ENCODE results near the gene GLG1. TPM values are rescaled to one million over a fixed set of nuclear protein-coding genes. Genes with fewer than 3 reads are reported as not detected.
"Not testable (repeated sequence)": the region's sequence is repeated elsewhere in the genome, so short reads cannot be mapped to it uniquely, and the experiment has no call there.

GLG1 gene
- total RNA-seq, 6 donors from 2014 or later, result 88.3 to 149 (median 110) TPM

DNA sequence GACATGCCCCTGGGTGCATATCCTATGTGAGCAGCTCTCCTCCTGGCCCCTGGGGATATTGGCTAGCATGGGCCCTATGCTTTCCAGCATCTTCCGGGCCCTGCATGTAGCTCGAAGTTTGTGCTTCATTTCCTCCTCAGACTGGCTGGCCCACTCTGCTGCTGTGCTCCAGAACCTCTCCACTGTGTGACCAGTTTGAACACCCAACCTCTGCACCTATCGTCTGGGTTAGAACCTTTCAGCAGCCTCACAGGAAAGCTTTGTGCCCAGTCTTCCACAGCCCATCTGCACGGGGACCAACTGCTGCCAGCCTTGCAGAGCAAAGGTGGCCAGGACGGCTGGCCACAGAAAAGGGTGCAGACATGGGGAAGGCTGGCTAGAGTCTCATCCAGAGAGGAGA lies 175.4 kb downstream of the GLG1 start:
- no peak for ATAC-seq (ENCODE audit: low FRiP score in 2 of 2)
- H3K9me3 ChIP-seq, result no peaks in the 10 kb centered on the region
- no peaks in the 10 kb centered on the region for H3K27me3 ChIP-seq
- no peaks in the 10 kb centered on the region for H3K36me3 ChIP-seq
- 62 to 80% methylated on average over 2 to 5 of the region's 5 CpGs for WGBS, 2 donors
- H3K27ac ChIP-seq, result no peak overlapping the region
- DNase-seq, result no peak
- no peak overlapping the region for H3K4me3 ChIP-seq
- TF ChIP-seq, protein P1, sequence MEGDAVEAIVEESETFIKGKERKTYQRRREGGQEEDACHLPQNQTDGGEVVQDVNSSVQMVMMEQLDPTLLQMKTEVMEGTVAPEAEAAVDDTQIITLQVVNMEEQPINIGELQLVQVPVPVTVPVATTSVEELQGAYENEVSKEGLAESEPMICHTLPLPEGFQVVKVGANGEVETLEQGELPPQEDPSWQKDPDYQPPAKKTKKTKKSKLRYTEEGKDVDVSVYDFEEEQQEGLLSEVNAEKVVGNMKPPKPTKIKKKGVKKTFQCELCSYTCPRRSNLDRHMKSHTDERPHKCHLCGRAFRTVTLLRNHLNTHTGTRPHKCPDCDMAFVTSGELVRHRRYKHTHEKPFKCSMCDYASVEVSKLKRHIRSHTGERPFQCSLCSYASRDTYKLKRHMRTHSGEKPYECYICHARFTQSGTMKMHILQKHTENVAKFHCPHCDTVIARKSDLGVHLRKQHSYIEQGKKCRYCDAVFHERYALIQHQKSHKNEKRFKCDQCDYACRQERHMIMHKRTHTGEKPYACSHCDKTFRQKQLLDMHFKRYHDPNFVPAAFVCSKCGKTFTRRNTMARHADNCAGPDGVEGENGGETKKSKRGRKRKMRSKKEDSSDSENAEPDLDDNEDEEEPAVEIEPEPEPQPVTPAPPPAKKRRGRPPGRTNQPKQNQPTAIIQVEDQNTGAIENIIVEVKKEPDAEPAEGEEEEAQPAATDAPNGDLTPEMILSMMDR (IDR thresholded peaks at IDR 0.05), result no peak
- TF ChIP-seq EP300 (IDR thresholded peaks at IDR 0.05) (no peak), POLR2A (IDR thresholded peaks at IDR 0.05) (no peak), POLR2AphosphoS5 (IDR thresholded peaks at IDR 0.05) (no peak)
- H3K4me1 ChIP-seq, result no peaks in the 10 kb centered on the region

DNA sequence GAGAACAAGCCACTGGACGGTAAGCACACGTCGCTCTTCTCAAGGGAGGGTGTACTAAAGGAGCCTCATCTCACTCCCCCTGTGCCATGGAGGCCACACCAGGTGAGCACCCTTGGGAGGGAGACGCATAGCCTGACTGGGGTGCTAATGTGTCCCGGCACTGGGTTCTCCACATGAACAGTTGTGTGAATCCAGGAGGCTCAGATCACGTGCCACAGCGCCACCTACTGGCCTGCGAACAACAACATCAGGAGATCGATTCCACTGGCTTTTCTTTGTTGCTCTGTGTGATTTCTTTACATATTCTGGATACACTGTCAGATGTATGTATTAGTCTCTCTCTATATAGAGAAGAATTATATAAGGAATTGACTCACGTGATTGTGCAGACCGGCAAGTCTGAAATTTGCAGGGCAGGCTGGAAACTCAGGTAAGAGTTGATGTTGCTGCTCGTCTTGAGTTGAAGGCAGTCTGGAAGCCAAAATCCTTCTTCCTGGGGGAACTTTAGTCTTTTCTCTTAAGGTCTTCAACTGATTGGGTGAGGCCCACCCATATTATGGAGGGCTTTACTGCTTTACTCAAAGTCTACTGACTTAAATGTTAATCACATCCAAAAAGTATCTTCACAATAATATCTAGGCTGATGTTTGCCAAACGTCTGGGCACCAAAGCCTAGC lies 176.7 kb downstream of the GLG1 start:
- H3K4me1 ChIP-seq, H3K4me3 ChIP-seq, H3K36me3 ChIP-seq, H3K9me3 ChIP-seq, H3K27me3 ChIP-seq, H3K27ac ChIP-seq: not testable (repeated sequence)
- DNase-seq (peak in 1 of 2 donors; percentile 66), ATAC-seq (ENCODE audit: low FRiP score in 2 of 2) (peak; percentile 29 to 80)
- WGBS, 2 donors, result 33 to 34% methylated on average over 13 of the region's 13 CpGs
- TF ChIP-seq, protein P1 (IDR thresholded peaks at IDR 0.05), result peak; percentile 52 to 77 (median 72)

DNA sequence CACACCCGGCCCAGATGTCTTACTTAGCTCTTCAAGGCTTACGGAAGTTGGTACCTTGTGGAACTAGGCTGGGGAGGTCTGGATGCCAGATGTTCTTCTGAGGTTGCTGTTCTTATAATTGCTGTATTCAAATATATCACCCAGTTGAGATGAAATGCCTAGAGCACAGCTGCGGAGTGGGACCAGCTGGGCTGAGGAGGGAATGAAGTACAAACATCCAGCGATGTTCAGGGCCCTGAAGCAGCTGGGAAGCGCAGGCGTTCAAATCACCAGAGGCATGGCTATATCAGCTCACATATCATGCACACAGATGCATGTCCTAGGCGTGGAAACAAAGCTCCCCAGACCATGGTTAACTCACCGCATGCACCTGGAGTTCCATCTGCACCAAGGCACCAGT lies 178.4 kb downstream of the GLG1 start:
- no CpG with 5 or more reads among the region's 8 CpGs for WGBS, 2 donors
- not testable (repeated sequence) for ATAC-seq (ENCODE audit: low FRiP score in 2 of 2); H3K27ac ChIP-seq; H3K4me3 ChIP-seq; H3K4me1 ChIP-seq; H3K36me3 ChIP-seq; H3K27me3 ChIP-seq; H3K9me3 ChIP-seq; DNase-seq

DNA sequence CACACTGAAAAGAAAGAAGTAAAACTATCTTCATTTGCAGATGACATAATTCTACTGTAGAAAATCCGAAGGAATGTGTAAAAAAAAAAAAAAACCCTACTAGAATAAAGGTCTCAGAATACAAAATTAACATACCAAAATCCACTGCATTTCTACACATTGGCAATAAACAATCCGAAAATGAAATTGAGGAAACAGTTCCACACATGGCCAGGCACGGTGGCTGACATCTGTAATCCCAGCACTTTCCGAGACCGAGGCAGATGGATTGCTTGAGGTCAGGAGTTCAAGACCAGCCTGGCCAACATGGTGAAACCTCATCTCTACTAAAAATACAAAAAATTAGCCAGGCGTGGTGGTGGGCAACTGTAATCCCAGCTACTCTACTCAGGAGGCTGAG lies 181.2 kb downstream of the GLG1 start:
- H3K4me3 ChIP-seq; H3K27me3 ChIP-seq; H3K36me3 ChIP-seq; H3K9me3 ChIP-seq; H3K27ac ChIP-seq; H3K4me1 ChIP-seq; DNase-seq; ATAC-seq (ENCODE audit: low FRiP score in 2 of 2): not testable (repeated sequence)
- WGBS, 2 donors, result 58 to 60% methylated on average over 6 of the region's 6 CpGs

DNA sequence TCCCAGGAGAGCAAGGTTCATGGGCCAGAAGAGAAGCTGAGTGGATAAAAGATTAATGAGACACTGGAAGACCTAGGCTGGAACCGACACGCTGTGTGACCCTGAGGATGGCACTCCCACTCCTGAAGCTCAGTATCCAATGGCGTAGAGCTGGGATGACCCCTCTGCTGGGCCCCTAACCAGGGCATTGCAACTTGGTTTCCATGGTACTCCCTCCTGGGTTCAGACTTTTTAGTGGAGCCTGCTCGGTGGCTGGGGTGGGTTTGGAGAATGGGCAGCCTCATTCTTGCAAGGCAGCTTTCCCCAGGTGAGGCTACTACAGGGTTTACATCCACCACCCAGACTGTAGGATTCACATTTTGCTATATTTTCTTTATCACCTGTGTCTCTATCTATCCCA lies 183.2 kb downstream of the GLG1 start:
- 86 to 92% methylated on average over 4 of the region's 4 CpGs for WGBS, 2 donors
- H3K27ac ChIP-seq; DNase-seq; H3K36me3 ChIP-seq; ATAC-seq (ENCODE audit: low FRiP score in 2 of 2); H3K4me3 ChIP-seq; H3K4me1 ChIP-seq; H3K27me3 ChIP-seq; H3K9me3 ChIP-seq: not testable (repeated sequence)

DNA sequence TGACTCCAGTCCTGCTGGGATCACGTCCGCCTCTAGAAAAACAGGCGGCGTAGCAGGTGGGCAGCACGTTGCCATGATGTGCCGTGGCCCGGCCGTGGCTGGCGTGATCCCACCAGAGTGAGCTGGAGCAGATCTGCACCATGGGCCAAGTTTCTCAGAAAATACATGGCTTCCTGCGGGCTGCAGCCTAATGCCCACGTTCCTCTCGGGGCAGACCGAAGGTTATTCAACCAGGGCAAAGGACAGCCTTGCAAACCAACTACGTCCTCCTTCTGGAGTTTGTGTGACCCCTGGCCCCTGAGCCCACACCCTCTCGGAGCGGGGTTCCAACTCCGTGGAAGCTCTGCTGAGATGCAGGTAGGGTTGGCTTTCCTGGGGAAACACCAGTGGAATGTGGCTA lies 184.8 kb downstream of the GLG1 start:
- H3K27me3 ChIP-seq; H3K9me3 ChIP-seq; H3K4me1 ChIP-seq; H3K27ac ChIP-seq; H3K36me3 ChIP-seq; H3K4me3 ChIP-seq; ATAC-seq (ENCODE audit: low FRiP score in 2 of 2); DNase-seq: not testable (repeated sequence)
- 90 to 100% methylated on average over 2 to 11 of the region's 17 CpGs for WGBS, 2 donors

DNA sequence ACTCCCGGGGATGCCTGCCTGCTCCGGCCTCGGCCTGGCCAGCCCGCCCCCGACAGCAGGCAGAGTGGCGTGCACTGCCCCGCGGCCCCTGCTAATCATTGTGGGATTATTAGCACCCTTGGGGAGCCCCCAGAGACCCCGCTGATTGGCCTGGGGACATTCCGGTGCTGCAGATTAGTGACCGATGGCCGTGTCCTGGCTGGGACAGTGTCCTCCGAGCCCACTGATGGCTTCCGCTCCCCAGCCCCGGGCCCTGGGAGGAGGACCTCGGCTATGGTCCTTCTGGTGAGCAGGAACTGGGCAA lies 185.5 kb downstream of the GLG1 start:
- 36 to 78% methylated on average over 2 to 10 of the region's 16 CpGs for WGBS, 2 donors

DNA sequence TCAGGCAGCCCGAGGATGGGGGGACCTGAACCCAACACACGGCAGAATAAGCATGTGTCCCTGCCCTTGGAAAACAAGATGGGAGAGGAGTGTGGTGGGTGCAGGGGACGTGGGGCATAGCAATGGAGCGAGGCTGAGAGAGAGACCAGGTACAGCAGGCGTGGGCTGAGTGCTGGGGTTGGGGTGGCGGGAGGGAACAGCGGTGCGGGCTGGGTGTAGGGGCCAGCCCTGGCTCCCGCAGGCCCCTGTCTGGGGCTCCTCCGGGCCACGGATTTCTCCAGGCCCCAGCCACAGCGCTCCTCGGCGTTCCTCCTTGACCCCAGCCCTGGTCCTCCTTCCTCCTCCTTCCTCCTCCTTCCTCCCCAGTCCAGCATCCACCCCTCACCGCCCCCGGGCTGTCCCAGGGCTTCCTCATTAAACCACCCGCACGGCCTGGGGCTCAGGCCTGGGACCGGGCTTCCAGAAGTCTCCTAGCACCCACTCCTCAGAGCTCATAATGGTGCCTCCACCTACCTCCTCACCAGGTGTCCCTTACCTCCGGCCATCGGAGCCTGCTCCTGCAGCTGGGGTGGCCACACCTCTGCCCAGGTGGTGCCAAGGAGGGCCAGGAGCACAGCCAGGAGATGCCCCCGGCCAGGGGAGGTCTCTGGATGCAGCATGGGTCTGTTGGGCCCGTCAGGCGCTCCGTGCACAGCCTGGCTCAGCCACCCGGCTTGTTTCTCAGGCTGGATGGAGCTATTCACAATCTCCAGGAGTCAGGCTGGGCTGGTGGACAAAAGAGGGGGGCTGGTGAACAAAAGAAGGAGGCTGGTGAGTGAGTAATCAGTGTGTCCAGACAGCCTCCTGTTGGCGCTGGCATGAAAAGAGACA lies 186.1 kb downstream of the GLG1 start, which contains the start of gene CLEC18B:
TSS of gene CLEC18B (minus strand) at position 867 of the 870 bp plus-strand sequence. CDS start at position 659, 208 bp downstream.
- ATAC-seq (ENCODE audit: low FRiP score in 2 of 2); H3K4me3 ChIP-seq; DNase-seq; H3K27me3 ChIP-seq; H3K27ac ChIP-seq; H3K9me3 ChIP-seq; H3K4me1 ChIP-seq; H3K36me3 ChIP-seq: not testable (repeated sequence)
- WGBS, 2 donors, result 75 to 85% methylated on average over 2 to 4 of the region's 27 CpGs

More for the DNA sequence above, 185.5 kb downstream of the GLG1 start:
- not testable (repeated sequence) for H3K27ac ChIP-seq; H3K9me3 ChIP-seq; H3K4me3 ChIP-seq; H3K4me1 ChIP-seq; H3K27me3 ChIP-seq; DNase-seq; H3K36me3 ChIP-seq; ATAC-seq (ENCODE audit: low FRiP score in 2 of 2)

DNA sequence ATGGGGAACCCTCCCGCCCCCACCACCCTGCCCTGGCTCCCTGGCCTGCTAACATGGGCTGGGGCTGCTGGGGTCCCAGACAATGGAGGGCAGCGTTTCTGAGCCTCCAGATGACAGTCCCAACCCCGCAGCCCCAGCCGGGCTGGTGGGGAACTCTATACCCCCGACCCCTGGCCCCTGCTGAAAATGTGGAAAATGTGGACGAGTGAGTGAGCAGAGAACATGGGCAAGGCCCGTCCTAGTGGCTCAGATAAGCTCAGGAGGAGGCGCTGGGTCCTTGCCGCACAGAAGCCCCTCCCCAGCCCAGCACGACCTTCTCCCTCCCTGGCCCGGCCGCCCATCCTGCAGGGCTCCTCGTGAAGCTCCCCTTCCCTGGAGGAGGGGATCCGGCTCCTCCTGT lies 187.1 kb downstream of the GLG1 start:
- H3K4me1 ChIP-seq; H3K27me3 ChIP-seq; H3K9me3 ChIP-seq; ATAC-seq (ENCODE audit: low FRiP score in 2 of 2); DNase-seq; H3K4me3 ChIP-seq; H3K36me3 ChIP-seq; H3K27ac ChIP-seq: not testable (repeated sequence)
- 69% methylated on average over 6 to 10 of the region's 14 CpGs for WGBS, 2 donors

DNA sequence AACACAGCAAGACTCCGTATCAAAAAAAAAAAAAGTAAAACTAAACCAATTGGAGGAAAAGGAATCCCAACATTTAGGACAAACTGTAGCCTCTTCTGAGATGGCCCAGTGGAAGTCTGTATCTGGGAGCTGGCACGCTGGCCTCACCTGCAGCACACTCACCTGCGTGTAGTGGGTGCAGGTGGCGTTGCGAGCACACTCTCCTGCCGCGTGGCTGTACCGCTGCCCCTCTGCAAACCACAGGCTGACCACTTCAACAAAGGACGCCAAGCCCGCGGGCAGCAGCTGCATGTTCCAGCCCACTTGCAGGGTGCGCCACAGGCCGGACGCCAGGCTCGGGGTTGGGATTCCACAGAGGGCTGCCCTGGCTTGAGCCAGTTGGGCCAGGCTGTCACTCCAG lies 189.0 kb downstream of the GLG1 start:
- H3K36me3 ChIP-seq, H3K4me1 ChIP-seq, H3K9me3 ChIP-seq, DNase-seq, H3K27me3 ChIP-seq, H3K27ac ChIP-seq, H3K4me3 ChIP-seq: not testable (repeated sequence)
- WGBS, 2 donors, result 81% methylated on average over 5 to 7 of the region's 15 CpGs
- peak in 1 of 2 donors; percentile 13 for ATAC-seq (ENCODE audit: low FRiP score in 2 of 2)

DNA sequence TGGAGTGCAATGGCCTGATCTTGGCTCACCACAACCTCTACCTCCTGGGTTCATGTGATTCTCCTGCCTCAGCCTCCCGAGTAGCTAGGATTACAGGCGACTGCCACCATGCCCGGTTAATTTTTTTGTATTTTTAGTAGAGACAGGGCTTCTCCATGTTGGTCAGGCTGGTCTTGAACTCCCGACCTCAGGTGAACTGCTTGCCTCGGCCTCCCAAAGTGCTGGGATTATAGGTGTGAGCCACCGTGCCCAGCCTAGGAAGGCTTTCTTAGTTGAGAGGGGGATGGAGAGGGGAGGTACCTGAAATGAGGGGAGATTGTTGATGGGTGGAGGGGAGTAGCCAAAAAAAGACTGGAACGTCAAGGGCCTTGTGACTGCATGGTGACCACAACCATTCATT lies 193.0 kb downstream of the GLG1 start:
- not testable (repeated sequence) for ATAC-seq (ENCODE audit: low FRiP score in 2 of 2); DNase-seq; H3K27me3 ChIP-seq; H3K27ac ChIP-seq; H3K36me3 ChIP-seq; H3K4me3 ChIP-seq; H3K4me1 ChIP-seq; H3K9me3 ChIP-seq
- 89 to 90% methylated on average over 7 of the region's 7 CpGs for WGBS, 2 donors
